Effector CD4-positive, alpha-beta T cell (primary cell): ENCODE measurements around the gene ZMYND8.
"Not testable (repeated sequence)": the region's sequence is repeated elsewhere in the genome, so short reads cannot be mapped to it uniquely, and the experiment has no call there.

Experiments used
- DNase-seq: peaks from one replicate; pipeline ENCODE4 v3.0.0-alpha.2; 2020

Gene ZMYND8

GRCh38 chr20:47222468-47223119, 133.9 kb downstream of the ZMYND8 start:
- DNase-seq: no peak

- no peak for DNase-seq
Measured at GRCh38 chr20:47221036-47221625, 135.4 kb downstream of the ZMYND8 start.

- peak; percentile 34 for DNase-seq
Measured at GRCh38 chr20:47220161-47220582, 136.3 kb downstream of the ZMYND8 start.

GRCh38 chr20:47217482-47218446, 138.7 kb downstream of the ZMYND8 start:
- DNase-seq: no peak

- DNase-seq: no peak
Measured at GRCh38 chr20:47216819-47217410, 139.6 kb downstream of the ZMYND8 start.

- no peak for DNase-seq
Measured at GRCh38 chr20:47215653-47216397, 140.7 kb downstream of the ZMYND8 start.

- no peak for DNase-seq
Measured at GRCh38 chr20:47213966-47214365, 142.5 kb downstream of the ZMYND8 start.

GRCh38 chr20:47212606-47213207, 143.8 kb downstream of the ZMYND8 start:
- DNase-seq: no peak

- no peak for DNase-seq
Measured at GRCh38 chr20:47211036-47211435, 145.5 kb downstream of the ZMYND8 start.

- DNase-seq: no peak
Measured at GRCh38 chr20:47210470-47210869, 146.0 kb downstream of the ZMYND8 start.

- DNase-seq: no peak
Measured at GRCh38 chr20:47209982-47210381, 146.5 kb downstream of the ZMYND8 start.

- DNase-seq: no peak
Measured at GRCh38 chr20:47208534-47209174, 147.8 kb downstream of the ZMYND8 start.

GRCh38 chr20:47206962-47207641, 149.4 kb downstream of the ZMYND8 start:
- DNase-seq: no peak

GRCh38 chr20:47206552-47206951, 149.9 kb downstream of the ZMYND8 start:
- DNase-seq: not testable (repeated sequence)

- DNase-seq: no peak
Measured at GRCh38 chr20:47205577-47206123, 150.8 kb downstream of the ZMYND8 start.

GRCh38 chr20:47204850-47205122, 151.7 kb downstream of the ZMYND8 start:
- not testable (repeated sequence) for DNase-seq

GRCh38 chr20:47204008-47204849, 152.3 kb downstream of the ZMYND8 start:
- DNase-seq: no peak

- DNase-seq: no peak
Measured at GRCh38 chr20:47202733-47203667, 153.5 kb downstream of the ZMYND8 start.
